Measurements from ENCODE around the gene FGF12.

FGF12 gene

DNA sequence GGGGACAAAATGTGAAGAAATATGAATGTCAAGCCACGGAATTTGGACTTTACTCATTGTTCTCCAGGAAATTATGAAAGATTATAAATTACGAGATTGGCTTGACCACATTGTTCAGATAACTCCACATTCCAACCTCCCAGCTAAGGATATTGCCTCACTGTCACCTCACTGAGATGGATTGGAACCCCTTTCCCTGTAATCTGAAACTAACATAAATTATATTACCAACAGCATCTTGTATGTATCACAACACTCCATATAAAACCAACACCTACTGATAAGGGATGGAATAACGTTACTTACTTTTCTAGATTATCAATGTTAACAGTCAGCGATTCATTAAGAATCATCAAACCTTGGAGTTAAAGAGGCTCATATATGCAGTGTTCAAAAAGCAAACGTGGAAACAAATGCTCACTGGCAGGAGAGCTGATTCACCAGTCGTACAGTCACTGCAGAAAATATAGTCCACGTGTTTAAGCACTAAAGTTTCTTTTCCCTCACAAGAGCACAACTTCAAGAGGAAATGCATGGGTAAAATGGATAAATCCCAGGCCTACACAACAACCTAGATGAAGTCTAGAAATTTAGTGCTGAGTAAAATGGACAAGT is 451.5 kb downstream of the FGF12 start:
- TF ChIP-seq, protein P1, sequence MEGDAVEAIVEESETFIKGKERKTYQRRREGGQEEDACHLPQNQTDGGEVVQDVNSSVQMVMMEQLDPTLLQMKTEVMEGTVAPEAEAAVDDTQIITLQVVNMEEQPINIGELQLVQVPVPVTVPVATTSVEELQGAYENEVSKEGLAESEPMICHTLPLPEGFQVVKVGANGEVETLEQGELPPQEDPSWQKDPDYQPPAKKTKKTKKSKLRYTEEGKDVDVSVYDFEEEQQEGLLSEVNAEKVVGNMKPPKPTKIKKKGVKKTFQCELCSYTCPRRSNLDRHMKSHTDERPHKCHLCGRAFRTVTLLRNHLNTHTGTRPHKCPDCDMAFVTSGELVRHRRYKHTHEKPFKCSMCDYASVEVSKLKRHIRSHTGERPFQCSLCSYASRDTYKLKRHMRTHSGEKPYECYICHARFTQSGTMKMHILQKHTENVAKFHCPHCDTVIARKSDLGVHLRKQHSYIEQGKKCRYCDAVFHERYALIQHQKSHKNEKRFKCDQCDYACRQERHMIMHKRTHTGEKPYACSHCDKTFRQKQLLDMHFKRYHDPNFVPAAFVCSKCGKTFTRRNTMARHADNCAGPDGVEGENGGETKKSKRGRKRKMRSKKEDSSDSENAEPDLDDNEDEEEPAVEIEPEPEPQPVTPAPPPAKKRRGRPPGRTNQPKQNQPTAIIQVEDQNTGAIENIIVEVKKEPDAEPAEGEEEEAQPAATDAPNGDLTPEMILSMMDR (IDR thresholded peaks at IDR 0.05; ENCODE audit: low read depth, low read length): no peak
- H3K4me3 ChIP-seq (ENCODE audit: low read depth, low read length): no peak overlapping the region

DNA sequence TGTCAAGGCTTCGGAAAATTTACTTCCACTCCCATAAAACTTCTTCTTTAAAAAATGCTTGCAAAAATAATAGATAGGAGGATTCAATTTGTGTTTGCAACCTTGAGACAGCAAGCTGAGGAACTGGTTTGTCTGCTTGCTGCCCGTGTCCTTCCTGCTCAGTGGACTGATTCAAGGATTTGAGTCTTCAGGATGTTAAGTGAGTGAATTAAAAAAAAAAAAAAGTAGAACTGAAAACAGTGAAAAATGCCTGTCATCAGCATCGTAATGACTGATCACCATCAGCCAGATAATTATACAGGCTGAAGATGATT is 453.7 kb downstream of the FGF12 start:
- no peak overlapping the region for H3K4me3 ChIP-seq (ENCODE audit: low read depth, low read length)

DNA sequence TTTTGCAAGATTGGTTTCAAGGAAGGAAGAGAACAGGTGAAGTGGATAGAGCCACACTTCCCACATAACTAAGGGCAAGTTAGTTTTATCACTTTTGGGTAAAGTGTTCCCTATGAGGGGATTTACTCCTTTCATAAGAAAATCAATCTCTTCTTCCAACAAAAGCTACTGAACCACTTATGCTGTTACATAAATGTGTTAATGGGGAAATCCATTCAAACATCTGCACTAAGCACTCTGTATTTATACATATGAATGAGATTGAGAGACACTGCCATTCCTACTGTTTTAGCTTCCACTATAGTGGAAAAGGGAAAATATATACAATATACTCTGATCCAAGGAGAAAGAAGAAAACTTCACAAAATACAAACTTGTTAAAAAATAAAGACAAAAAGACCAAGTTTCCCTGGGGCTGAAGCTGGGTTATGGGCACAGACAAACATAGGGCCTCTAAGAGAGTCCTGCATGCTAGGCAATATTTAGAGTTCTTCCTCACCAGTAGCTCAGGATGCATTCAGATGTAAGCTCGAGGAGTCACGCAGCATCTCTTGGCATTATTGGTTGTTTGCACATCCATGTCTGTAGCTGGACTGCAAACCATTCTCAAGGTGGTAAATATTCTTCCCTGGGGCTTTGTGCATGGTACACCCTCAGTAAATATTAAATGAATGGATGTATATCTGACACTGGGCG is 454.2 kb downstream of the FGF12 start:
- H3K4me3 ChIP-seq (ENCODE audit: low read depth, low read length): no peak overlapping the region
- TF ChIP-seq, protein P1 (IDR thresholded peaks at IDR 0.05; ENCODE audit: low read depth, low read length): no peak

More for the DNA sequence above, 453.7 kb downstream of the FGF12 start:
- TF ChIP-seq, protein P1 (IDR thresholded peaks at IDR 0.05; ENCODE audit: low read depth, low read length): no peak

DNA sequence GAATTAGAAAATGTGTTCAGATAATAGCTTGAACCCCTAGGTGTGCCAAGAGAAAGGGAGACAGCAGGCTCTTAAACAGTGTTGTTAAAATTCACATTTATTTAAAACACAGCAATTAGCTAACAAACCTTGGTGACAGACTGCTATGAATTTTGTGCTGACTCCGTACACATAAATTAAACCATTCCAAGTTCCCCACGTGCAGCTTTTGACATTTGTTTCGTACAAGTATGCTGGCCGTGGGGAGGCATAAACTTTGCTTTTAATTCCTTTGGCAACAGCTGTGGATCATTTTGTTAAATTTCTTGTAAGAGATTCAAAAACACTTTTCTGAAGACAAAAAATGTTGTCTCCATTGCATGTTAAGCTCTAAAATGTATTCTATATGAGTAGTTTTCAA is 465.3 kb downstream of the FGF12 start:
- TF ChIP-seq, protein P1 (IDR thresholded peaks at IDR 0.05; ENCODE audit: low read depth, low read length): no peak
- H3K4me3 ChIP-seq (ENCODE audit: low read depth, low read length): no peak overlapping the region

DNA sequence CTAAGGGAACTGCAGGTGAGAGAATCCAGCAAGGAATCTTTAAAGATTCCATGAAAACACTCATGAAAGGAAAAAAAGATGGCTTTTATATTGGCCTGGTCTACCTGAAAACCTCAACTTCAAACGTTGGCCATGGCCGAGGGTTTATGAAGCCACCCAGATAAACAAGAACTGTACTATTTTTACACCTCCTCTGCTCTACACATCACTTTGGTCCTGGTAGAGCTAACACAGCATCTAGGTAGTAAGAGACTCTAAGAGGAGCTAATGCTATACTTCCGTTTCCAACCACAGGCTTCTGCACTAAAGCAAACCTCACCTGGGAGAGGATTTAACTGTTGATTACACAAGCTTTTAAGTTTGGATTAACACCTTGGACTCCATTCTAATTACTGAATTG is 466.2 kb downstream of the FGF12 start:
- no peak overlapping the region for H3K4me3 ChIP-seq (ENCODE audit: low read depth, low read length)
- TF ChIP-seq, protein P1 (IDR thresholded peaks at IDR 0.05; ENCODE audit: low read depth, low read length): no peak

DNA sequence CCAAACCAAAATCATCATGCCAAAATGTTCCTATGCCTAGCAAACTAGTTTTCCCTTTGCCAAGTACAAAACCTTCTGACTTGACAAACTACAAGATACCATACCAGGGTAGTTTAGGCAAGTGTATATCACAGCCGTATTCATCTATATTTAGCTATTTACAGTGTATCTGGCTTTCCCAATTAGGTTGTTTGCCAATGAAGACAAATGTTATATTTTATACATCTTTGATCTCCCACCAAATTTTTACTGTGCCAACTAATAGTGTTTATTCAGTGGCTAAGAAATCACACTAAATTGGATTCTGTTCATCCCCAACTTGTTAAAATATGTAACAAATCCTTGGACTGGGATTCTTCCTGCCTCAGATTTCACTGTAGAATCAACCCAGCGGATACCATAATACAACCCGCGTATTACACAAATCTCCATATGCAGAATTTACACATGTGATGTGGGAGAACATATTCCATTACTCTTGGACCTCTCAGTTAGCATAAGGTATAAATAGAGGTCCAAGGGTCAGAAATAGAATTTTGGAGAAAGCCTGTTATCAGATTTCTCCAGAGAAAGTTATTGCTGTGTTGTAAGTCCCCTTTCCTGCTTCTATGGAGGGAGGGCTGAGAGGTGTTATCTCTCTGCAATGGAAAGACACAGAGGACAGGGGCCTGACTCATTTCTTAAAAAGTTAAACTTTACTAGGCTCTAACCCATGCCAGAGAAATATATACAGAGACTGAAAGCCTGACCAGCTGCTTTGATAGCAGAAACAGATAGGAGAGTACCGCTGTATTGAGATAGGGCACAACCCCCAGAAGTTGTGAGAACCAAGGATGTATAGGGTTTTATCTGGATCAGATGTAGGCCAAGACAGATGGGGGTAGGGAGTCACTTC is 467.0 kb downstream of the FGF12 start:
- TF ChIP-seq, protein P1 (IDR thresholded peaks at IDR 0.05; ENCODE audit: low read depth, low read length): no peak

DNA sequence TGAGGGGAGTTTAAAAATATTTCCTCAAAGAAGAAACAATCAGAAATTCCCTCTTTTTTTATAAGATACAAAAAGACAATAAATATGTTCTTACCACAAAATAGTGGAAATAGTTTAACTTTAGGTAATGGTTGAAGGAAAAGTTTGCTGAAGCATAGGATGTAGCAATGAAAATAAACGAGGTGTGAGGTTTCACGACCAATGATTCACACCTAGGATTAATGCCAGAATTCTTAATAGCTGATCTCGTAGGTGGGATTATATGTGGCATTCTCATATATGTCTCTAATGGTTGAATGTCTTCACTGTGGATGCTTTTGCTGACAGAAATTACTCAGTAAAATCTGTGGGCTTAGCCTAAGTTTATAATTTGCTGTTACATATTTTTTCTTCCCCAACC is 467.7 kb downstream of the FGF12 start:
- H3K4me3 ChIP-seq (ENCODE audit: low read depth, low read length): no peak overlapping the region
- TF ChIP-seq, protein P1 (IDR thresholded peaks at IDR 0.05; ENCODE audit: low read depth, low read length): no peak

More for the DNA sequence above, 467.0 kb downstream of the FGF12 start:
- H3K4me3 ChIP-seq (ENCODE audit: low read depth, low read length): no peak overlapping the region

Measured in WI38 (cell line).